GM12872 (cell line): ENCODE results near the gene KIF22.

Experiments used
- TF ChIP-seq, protein P1 (sequence below): IDR thresholded peaks from 3 replicates; pipeline ENCODE4 v1.5.1; 2011; ENCODE audit warnings: low read depth, mild to moderate bottlenecking, low read length, moderate library complexity; ENCODE audit not compliant: insufficient read depth

The KIF22 gene

DNA sequence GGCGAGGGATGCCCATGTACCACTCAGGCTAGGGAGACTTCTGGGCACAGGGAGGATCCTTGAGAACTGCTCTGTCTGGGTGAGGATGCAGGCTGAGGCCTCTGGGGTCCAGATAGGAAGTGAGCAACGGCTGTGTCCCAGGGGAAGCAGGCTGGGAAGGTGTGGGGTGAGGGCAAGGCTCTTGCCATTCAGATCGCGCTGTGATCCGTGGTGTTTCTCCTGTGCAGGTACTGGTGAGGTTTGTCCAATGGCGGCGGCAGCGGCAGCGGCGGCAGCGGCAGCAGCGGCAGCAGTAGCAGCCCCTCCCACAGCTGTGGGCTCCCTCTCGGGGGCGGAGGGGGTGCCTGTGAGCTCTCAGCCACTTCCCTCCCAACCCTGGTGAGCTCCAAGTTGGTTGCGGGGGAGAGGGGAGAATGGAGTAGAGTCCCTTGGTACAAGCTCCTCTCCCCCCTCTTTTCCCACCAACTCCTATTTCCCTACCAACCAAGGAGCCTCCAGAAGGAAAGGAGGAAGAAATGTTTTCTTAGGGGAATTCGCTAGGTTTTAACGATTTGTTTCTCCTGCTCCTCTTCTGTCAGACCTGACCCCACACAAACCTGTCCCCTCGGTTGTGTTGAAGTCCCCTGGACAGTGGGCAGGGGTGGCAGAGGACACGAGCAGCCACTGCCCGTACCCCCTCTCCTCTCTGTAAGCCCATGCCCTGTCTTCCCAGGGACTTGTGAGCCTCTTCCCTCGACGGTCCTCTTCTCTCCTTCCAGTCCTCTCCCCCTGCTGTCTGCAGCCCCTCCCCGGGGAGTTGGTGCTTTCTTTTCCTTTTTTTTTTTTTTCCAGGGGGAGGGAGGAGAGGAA lies 19.5 kb downstream of the KIF22 start:
- TF ChIP-seq, protein P1, sequence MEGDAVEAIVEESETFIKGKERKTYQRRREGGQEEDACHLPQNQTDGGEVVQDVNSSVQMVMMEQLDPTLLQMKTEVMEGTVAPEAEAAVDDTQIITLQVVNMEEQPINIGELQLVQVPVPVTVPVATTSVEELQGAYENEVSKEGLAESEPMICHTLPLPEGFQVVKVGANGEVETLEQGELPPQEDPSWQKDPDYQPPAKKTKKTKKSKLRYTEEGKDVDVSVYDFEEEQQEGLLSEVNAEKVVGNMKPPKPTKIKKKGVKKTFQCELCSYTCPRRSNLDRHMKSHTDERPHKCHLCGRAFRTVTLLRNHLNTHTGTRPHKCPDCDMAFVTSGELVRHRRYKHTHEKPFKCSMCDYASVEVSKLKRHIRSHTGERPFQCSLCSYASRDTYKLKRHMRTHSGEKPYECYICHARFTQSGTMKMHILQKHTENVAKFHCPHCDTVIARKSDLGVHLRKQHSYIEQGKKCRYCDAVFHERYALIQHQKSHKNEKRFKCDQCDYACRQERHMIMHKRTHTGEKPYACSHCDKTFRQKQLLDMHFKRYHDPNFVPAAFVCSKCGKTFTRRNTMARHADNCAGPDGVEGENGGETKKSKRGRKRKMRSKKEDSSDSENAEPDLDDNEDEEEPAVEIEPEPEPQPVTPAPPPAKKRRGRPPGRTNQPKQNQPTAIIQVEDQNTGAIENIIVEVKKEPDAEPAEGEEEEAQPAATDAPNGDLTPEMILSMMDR: no peak

DNA sequence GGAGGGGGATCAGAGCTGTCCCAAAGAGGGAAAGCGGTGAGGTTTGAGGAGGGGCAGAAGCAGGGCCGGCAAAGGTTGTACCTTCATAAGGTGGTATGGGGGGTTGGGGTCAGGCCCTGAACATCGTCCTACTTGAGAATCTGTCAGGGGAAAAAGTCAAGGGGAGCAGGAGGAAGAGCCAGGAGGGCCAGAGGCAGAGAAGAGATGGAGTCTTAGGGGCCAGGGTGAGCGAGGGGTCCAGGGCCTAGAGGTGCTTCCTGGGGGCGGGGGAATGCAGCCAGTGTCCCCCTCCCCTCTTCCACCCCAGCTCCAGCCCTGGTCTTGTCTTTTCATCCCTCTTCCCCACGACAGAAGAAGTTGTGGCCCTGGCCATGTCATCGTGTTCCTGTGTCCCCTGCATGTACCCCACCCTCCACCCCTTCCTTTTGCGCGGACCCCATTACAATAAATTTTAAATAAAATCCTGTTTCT lies 20.2 kb downstream of the KIF22 start:
- TF ChIP-seq, protein P1: no peak

DNA sequence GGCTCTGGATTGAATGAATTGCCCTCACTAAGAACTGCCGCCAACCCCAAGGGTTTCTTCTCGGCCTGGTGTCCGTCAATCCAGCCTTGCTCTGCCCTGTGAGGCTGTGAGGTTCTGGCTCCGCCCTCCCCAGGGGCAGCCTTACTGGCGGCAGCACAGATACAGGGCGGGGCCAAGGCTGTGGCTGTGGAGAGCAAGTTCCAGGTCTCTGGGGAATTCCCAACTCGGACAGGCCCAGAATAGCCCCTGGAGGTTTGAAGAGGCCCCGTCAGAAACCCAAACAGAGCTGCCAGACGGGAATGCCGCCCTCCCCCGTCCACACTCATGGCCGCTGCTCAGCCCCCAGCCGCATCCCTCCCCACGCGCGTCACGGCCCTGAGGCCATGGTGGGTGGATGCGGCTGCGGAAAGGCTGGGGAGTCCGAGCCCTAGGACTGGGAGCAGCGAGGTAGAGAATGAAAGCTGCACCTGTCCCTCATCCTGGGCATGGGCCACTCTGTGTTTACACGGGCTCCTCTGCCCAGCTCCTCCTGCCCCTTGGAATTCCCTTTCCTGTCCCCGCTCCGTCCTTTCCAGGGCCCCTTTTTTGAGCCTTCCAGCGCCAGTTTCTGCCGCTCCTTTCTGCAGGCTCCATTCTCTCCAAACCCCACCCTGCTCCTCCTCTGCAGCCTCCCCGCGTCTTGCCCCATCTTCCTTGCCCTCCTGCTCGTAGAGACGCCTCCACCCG lies 20.8 kb downstream of the KIF22 start:
- TF ChIP-seq, protein P1: no peak

DNA sequence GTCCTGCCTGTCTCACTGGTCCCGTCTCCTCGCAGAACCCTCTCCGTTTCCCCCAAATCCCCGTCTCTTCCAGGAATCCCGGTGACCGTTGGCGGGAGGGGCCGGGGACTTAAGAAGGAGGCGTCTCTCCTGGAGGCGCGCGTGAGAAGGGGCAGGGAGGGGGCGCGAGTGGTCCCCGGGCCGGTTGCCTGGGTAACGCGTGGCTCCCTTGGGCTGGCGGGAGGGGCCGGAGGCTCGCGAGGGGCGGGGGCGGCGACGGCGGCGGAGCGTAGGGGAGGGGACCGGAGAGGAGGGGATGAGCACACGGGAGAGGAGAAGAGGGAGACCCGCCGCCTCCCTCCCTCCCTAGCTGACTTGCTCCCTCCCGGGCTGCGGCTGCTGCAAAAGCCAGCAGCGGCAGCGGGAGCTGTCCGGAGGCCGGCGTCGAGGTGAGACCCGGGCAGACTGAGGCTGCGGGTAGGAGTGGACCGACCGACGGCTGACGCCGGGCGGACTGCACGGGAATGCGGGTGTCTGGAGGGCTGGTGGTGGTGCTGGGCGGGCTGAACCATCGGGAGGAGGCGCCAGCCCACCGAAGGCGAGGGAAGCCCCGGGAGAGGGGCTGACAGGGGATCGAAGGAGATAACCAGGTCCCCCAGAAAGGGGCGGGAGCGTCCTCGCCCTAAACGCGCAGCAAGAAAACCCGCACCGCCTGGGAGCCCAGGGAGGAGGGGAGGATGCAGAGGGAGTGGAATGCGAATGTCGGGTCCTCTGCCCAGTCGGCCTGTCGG lies 21.5 kb downstream of the KIF22 start, which contains the start of gene PRRT2:
PRRT2 (plus strand) TSS at position 298 of the 770 bp plus-strand sequence. CDS start 862 bp downstream, outside the sequence.
- TF ChIP-seq, protein P1: no peak

DNA sequence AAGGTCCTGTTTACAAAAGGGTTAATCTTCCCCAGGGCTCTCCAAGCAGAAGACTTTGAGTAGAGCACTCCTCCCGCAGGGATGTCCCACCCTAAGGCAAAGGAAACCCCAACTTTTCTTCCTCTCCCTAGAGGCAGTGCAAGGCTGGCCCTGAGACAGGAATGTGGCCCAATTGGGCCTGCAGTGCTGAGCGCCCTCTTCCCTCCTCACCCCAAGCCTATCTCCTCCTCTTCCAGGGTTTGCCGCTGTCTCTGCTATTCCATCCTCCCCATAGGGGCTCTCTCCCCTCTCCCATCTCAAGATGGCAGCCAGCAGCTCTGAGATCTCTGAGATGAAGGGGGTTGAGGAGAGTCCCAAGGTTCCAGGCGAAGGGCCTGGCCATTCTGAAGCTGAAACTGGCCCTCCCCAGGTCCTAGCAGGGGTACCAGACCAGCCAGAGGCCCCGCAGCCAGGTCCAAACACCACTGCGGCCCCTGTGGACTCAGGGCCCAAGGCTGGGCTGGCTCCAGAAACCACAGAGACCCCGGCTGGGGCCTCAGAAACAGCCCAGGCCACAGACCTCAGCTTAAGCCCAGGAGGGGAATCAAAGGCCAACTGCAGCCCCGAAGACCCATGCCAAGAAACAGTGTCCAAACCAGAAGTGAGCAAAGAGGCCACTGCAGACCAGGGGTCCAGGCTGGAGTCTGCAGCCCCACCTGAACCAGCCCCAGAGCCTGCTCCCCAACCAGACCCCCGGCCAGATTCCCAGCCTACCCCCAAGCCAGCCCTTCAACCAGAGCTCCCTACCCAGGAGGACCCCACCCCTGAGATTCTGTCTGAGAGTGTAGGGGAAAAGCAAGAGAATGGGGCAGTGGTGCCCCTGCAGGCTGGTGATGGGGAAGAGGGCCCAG lies 22.4 kb downstream of the KIF22 start:
- TF ChIP-seq, protein P1: no peak

DNA sequence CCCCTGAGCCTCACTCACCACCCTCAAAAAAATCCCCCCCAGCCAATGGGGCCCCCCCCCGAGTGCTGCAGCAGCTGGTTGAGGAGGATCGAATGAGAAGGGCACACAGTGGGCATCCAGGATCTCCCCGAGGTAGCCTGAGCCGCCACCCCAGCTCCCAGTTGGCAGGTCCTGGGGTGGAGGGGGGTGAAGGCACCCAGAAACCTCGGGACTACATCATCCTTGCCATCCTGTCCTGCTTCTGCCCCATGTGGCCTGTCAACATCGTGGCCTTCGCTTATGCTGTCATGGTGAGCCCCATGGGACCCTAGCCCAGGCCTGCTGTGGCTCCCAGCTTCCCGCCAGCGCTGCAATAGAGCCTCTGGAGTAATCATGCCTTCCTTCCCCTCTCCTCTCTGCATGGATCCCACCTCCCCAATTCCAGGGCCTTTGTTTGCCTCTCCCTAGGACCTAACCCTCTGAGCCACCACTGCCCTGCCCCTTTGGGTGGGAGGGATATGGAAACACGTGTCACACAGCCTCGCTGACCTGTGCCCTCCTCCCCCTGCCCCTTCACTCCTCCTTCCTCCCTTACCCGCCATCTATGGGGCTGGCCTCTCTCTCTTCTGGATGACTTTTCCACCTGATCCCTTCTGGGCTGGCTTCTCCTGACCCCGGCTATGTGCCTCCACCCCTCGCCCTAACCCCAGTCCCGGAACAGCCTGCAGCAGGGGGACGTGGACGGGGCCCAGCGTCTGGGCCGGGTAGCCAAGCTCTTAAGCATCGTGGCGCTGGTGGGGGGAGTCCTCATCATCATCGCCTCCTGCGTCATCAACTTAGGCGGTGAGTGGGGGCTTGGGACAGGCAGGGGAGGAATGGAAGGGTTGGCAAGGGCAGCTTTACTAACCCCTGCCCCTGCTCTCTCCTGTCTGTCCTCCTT lies 23.4 kb downstream of the KIF22 start:
- TF ChIP-seq, protein P1: no peak
